Neural crest cell (in vitro differentiated cells): ENCODE measurements around the gene PSAPL1. TPM values are rescaled to one million over a fixed set of nuclear protein-coding genes. Genes with fewer than 3 reads are reported as not detected.

Experiments
- DNase-seq: peaks from one replicate; pipeline ENCODE4 v3.0.0; 2021; ENCODE audit warnings: low read depth, mixed read lengths, low spot score
- H3K27ac Mint-ChIP-seq: one replicate; pipeline ENCODE4 v1.8.0; 2021; ENCODE audit warnings: mild to moderate bottlenecking, mixed read lengths; ENCODE audit not compliant: unreplicated experiment
- H3K27me3 Mint-ChIP-seq: 2 replicates; pipeline ENCODE4 v1.8.0; 2021; ENCODE audit warnings: low read depth, mild to moderate bottlenecking, mixed read lengths
- H3K36me3 Mint-ChIP-seq: 2 replicates; pipeline ENCODE4 v1.8.0; 2021; ENCODE audit warnings: low read depth, mild to moderate bottlenecking, mixed read lengths
- H3K4me1 Mint-ChIP-seq: 2 replicates; pipeline ENCODE4 v1.8.0; 2021; ENCODE audit warnings: mixed read lengths
- H3K4me3 Mint-ChIP-seq: one replicate; pipeline ENCODE4 v1.8.0; 2021; ENCODE audit warnings: mild to moderate bottlenecking, mixed read lengths
- H3K9me3 Mint-ChIP-seq: 2 replicates; pipeline ENCODE4 v1.8.0; 2021; ENCODE audit warnings: mixed read lengths
- long read RNA-seq: library from polyadenylated mRNA; unstranded; transcript quantifications from one replicate; pipeline ENCODE4 v2.0.0, GENCODE V29; 2020
- total RNA-seq: library from RNA; stranded (reverse); gene quantifications from 2 replicates; pipeline ENCODE4 v1.2.1, GENCODE V29; 2021
- TF ChIP-seq, protein P1 (sequence below): fragments of 200-600 bp; sonication (generic); conservative IDR thresholded peaks from 2 replicates; pipeline ENCODE4 v1.5.0; 2021; ENCODE audit warnings: antibody characterized with exemption, mild to moderate bottlenecking

PSAPL1 gene, protein sequence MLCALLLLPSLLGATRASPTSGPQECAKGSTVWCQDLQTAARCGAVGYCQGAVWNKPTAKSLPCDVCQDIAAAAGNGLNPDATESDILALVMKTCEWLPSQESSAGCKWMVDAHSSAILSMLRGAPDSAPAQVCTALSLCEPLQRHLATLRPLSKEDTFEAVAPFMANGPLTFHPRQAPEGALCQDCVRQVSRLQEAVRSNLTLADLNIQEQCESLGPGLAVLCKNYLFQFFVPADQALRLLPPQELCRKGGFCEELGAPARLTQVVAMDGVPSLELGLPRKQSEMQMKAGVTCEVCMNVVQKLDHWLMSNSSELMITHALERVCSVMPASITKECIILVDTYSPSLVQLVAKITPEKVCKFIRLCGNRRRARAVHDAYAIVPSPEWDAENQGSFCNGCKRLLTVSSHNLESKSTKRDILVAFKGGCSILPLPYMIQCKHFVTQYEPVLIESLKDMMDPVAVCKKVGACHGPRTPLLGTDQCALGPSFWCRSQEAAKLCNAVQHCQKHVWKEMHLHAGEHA
- not detected in 2 replicates for total RNA-seq
- long read RNA-seq = 0 reads

DNA sequence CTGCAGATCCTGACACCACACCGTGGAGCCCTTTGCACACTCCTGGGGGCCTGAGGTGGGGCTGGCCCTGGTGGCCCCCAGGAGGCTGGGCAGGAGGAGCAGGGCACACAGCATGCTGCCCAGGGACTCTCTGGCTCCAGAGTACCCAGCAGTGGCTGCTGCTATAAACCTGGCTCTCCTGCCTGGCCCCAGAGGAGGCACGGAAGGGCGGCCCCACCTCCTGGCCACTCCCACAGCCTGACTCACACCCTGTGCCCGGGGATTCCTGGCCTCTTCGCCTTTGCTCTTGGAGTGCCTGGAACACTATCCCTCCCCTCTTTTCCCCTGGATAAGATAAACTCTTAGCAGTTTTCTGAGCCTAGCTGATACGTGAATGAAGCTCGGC is at the start of gene PSAPL1:
TSS of gene PSAPL1 (minus strand) at position 165 of the 385 bp plus-strand sequence. CDS start at position 114, 51 bp downstream.
- TF ChIP-seq, protein P1, sequence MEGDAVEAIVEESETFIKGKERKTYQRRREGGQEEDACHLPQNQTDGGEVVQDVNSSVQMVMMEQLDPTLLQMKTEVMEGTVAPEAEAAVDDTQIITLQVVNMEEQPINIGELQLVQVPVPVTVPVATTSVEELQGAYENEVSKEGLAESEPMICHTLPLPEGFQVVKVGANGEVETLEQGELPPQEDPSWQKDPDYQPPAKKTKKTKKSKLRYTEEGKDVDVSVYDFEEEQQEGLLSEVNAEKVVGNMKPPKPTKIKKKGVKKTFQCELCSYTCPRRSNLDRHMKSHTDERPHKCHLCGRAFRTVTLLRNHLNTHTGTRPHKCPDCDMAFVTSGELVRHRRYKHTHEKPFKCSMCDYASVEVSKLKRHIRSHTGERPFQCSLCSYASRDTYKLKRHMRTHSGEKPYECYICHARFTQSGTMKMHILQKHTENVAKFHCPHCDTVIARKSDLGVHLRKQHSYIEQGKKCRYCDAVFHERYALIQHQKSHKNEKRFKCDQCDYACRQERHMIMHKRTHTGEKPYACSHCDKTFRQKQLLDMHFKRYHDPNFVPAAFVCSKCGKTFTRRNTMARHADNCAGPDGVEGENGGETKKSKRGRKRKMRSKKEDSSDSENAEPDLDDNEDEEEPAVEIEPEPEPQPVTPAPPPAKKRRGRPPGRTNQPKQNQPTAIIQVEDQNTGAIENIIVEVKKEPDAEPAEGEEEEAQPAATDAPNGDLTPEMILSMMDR = no peak
- Mint-ChIP-seq H3K27me3 (no peaks in the 10 kb centered on the region), H3K36me3 (no peaks in the 10 kb centered on the region), H3K9me3 (peaks cover 4% of the 10 kb centered on the region), H3K4me1 (peaks cover 7% of the 10 kb centered on the region), H3K27ac (no peak within 1 kb of the TSS), H3K4me3 (no peak within 1 kb of the TSS)
- DNase-seq = no peak

DNA sequence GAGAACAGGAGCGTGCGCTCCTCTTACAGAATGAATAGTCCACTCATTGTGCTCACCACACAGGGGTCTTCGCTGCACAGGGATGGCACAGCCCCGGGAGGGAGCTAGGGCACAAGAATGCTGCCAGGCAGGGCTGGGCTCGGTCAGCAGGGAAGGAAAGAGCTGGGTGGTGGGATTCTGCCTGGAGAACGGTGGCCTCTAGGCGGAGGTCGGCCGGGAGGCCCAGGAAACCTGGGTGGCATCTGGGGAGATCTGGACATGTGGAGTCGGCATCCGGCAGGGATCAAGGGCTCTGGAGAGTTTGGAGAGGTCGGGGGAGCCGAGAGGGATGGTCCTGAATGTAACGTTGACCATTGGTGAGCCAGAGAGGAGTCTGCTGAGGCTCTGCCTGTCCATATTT is 46.5 kb upstream of the PSAPL1 start:
- Mint-ChIP-seq H3K4me3 (no peak overlapping the region), H3K9me3 (no peaks in the 10 kb centered on the region), H3K27me3 (no peaks in the 10 kb centered on the region), H3K27ac (peak overlapping the region; percentile 87), H3K36me3 (no peaks in the 10 kb centered on the region), H3K4me1 (peaks cover 6% of the 10 kb centered on the region)
- DNase-seq = no peak
- TF ChIP-seq, protein P1 = no peak

DNA sequence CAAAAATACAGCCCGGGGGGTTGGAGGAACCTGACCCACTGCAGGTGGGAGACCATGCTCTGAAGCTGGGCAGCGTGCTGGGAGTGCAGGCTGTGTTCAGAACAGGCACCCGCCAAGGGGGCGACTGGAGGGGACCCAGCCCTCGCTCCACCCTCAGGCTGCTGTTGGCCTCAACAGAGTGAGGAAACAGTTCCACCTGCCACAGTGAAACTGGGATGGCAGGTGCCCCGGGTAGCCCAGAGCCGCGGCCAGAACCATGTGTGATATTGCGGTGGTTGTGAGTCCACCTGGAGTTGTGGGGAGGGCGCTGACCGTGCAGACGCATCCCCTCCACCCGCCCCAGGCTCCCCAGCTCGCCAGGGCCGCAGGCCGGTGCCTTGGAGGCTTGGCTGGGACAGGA is 45.7 kb upstream of the PSAPL1 start:
- Mint-ChIP-seq H3K4me3 (no peak overlapping the region), H3K36me3 (no peaks in the 10 kb centered on the region), H3K27me3 (no peaks in the 10 kb centered on the region), H3K4me1 (peaks cover 6% of the 10 kb centered on the region), H3K9me3 (no peaks in the 10 kb centered on the region), H3K27ac (no peak overlapping the region)
- TF ChIP-seq, protein P1 = no peak
- DNase-seq = no peak

DNA sequence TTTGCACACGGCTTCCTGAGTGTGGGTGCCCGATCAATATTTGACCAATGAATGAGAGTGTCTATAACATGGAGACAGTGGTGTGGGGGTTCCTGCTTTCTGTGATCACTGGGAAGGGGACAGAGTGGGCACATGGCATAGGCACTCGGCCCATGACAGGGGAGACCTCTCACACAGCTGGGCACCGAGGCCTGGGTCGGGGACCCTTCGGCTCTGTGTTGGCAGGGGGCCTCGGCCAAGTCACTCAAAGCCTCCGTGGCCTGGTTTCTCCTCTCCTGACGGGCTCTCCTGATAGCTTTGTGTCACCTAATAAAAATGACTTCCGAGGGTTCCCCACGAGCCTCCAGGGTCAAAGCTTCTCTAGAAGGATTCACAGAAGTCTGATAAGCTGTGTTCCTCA is 43.9 kb upstream of the PSAPL1 start:
- Mint-ChIP-seq H3K27ac (no peak overlapping the region), H3K36me3 (no peaks in the 10 kb centered on the region), H3K4me1 (peaks cover 6% of the 10 kb centered on the region), H3K4me3 (no peak overlapping the region), H3K27me3 (no peaks in the 10 kb centered on the region), H3K9me3 (no peaks in the 10 kb centered on the region)
- TF ChIP-seq, protein P1 = no peak
- DNase-seq = no peak

DNA sequence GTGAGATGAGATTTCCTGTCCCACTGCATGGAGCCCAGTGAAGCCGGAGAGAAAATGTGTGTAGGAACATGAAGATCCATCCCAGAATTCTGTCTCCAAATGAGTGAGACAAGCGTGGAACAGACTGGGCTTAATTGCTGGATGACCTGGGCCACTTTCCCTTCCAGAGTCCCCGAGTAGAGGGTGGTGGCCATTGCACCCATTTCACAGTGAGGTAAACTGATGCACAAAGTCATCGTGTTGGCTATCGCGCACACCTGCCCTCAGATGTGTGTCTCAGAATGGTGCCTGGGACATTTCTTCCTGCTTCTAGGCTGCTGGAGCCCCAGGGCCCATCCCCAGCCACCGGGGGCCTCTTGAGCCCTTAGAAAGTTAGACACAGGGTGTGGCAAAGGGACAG is 43.0 kb upstream of the PSAPL1 start:
- Mint-ChIP-seq H3K27ac (no peak overlapping the region), H3K9me3 (no peaks in the 10 kb centered on the region), H3K4me1 (peaks cover 12% of the 10 kb centered on the region), H3K36me3 (no peaks in the 10 kb centered on the region), H3K27me3 (no peaks in the 10 kb centered on the region), H3K4me3 (no peak overlapping the region)
- no peak for DNase-seq
- TF ChIP-seq, protein P1 = no peak
